Progenitor cell of endocrine pancreas (in vitro differentiated cells): Measurements from ENCODE around the gene ORM2. TPM values are rescaled to one million over a fixed set of nuclear protein-coding genes. Genes with fewer than 3 reads are reported as not detected.

ENCODE experiments used
- DNase-seq: peaks from one replicate; pipeline ENCODE4 v3.0.0; 2021; ENCODE audit warnings: low spot score; ENCODE audit not compliant: unreplicated experiment
- H3K27ac Mint-ChIP-seq: 2 replicates; pipeline ENCODE4 v1.8.0; 2021; ENCODE audit warnings: mild to moderate bottlenecking, moderate library complexity, mixed read lengths
- H3K27me3 Mint-ChIP-seq: 2 replicates; pipeline ENCODE4 v1.8.0; 2021; ENCODE audit warnings: mixed read lengths
- H3K36me3 Mint-ChIP-seq: 2 replicates; pipeline ENCODE4 v1.8.0; 2022; ENCODE audit warnings: mixed read lengths; ENCODE audit not compliant: insufficient read depth
- H3K4me1 Mint-ChIP-seq: 2 replicates; pipeline ENCODE4 v1.8.0; 2021; ENCODE audit warnings: low read depth, mixed read lengths
- H3K4me3 Mint-ChIP-seq: 2 replicates; pipeline ENCODE4 v1.8.0; 2021; ENCODE audit warnings: low read depth, mild to moderate bottlenecking, moderate library complexity, mixed read lengths
- H3K9me3 Mint-ChIP-seq: 2 replicates; pipeline ENCODE4 v1.8.0; 2021; ENCODE audit warnings: low read depth, mixed read lengths
- total RNA-seq: library from RNA; stranded (reverse); gene quantifications from 2 replicates; pipeline ENCODE4 v1.2.1, GENCODE V29; 2021
- TF ChIP-seq, protein P1 (sequence below): fragments of 200-600 bp; sonication (generic); IDR thresholded peaks from one replicate; pipeline ENCODE4 v1.5.0; 2021; ENCODE audit warnings: antibody characterized with exemption, mild to moderate bottlenecking; ENCODE audit not compliant: unreplicated experiment

Gene ORM2
- total RNA-seq, 1 donor from 2014 or later, result 5.4 TPM

DNA sequence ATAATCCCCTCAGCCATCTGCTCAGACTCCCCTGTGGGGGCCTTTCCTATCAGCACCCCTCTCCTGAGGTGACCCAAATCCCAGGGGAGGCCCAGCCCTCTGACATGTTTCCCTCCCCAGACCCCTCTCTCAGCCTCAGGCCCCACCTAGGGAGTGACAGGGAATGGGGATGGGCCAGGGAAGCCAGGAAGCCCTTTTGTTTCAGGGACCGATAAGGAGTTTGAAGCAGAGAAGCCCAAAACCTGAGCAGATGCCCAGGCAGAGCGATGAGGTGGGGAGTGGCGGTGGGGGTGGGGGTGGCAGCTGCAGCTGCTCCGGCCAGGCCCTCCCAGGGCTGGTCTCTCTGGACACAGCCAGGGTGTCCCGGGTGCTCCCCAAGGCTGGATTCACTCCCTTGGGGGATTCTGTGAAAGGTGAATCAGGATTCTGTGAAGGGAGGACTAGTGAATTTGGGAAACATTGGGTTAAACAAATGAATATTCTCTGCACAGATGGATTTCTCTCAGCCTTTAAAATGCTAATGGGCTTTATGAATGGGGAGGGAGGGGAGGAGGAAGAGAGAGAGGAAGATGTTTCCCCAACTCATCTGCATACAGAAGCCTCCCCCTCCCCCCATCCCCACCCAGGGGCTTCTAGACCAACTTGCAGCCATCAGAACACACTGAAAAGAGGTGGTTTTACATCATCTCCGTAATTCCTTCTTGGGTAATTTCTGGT lies 40.7 kb downstream of the ORM2 start:
- no peaks in the 10 kb centered on the region for H3K27me3 Mint-ChIP-seq
- no peak overlapping the region for H3K4me3 Mint-ChIP-seq
- TF ChIP-seq, protein P1, sequence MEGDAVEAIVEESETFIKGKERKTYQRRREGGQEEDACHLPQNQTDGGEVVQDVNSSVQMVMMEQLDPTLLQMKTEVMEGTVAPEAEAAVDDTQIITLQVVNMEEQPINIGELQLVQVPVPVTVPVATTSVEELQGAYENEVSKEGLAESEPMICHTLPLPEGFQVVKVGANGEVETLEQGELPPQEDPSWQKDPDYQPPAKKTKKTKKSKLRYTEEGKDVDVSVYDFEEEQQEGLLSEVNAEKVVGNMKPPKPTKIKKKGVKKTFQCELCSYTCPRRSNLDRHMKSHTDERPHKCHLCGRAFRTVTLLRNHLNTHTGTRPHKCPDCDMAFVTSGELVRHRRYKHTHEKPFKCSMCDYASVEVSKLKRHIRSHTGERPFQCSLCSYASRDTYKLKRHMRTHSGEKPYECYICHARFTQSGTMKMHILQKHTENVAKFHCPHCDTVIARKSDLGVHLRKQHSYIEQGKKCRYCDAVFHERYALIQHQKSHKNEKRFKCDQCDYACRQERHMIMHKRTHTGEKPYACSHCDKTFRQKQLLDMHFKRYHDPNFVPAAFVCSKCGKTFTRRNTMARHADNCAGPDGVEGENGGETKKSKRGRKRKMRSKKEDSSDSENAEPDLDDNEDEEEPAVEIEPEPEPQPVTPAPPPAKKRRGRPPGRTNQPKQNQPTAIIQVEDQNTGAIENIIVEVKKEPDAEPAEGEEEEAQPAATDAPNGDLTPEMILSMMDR, result no peak
- H3K9me3 Mint-ChIP-seq, result no peaks in the 10 kb centered on the region
- no peaks in the 10 kb centered on the region for H3K4me1 Mint-ChIP-seq
- no peak for DNase-seq
- no peak overlapping the region for H3K27ac Mint-ChIP-seq
- H3K36me3 Mint-ChIP-seq, result peaks cover 2% of the 10 kb centered on the region

DNA sequence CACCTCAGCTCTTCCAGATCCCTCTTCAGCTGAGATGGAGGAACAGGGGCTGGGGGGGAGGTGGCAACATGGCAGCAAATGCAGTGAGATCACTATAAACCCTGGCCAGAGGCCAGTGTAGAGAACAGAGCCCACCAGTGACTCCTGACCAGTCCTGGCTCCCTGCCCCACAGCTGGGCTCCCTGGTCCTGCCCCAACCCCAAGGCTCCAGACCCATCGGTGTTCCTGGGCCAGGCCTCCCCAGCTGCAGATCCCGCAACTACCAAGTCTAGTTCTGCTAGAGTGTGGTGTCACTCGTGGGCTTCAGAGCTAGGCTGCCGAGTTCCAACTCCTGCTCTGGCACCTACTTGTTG lies 41.3 kb downstream of the ORM2 start:
- no peak overlapping the region for H3K27ac Mint-ChIP-seq
- no peak overlapping the region for H3K4me3 Mint-ChIP-seq
- H3K36me3 Mint-ChIP-seq, result peaks cover 2% of the 10 kb centered on the region
- H3K4me1 Mint-ChIP-seq, result no peaks in the 10 kb centered on the region
- no peak for DNase-seq
- H3K9me3 Mint-ChIP-seq, result no peaks in the 10 kb centered on the region
- no peaks in the 10 kb centered on the region for H3K27me3 Mint-ChIP-seq
- TF ChIP-seq, protein P1, result no peak

DNA sequence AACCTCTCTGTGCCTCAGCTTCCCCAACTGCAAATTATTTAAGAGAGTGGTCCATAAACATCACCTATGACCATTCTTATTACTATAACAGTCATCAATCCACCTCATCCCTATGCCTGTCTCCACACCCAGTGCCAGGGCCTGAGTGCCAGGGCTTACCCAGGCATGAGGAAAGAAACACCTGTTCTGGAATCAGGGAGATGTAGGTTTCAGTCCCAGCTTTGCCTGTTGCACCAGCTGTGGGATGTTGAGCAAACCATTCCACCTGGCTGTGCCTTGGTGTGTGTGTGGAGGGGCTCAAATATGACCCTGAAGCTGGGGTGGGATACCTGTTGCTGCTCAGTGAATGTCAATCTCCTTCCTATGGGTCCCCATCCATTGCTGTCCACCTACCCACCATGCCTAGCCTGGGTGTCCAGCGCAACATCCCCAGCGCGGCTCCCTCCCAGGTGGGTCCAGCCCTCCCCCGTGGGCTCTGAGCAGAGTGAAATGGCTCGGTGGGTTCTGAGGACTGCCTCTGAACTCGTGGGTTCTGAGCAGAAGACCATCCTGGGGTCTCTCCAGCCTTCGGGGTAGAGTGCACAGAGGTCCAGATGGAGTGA lies 41.8 kb downstream of the ORM2 start:
- H3K27ac Mint-ChIP-seq, result no peak overlapping the region
- H3K9me3 Mint-ChIP-seq, result no peaks in the 10 kb centered on the region
- no peaks in the 10 kb centered on the region for H3K27me3 Mint-ChIP-seq
- H3K36me3 Mint-ChIP-seq, result peaks cover 2% of the 10 kb centered on the region
- no peak for DNase-seq
- H3K4me3 Mint-ChIP-seq, result no peak overlapping the region
- TF ChIP-seq, protein P1, result no peak
- no peaks in the 10 kb centered on the region for H3K4me1 Mint-ChIP-seq

DNA sequence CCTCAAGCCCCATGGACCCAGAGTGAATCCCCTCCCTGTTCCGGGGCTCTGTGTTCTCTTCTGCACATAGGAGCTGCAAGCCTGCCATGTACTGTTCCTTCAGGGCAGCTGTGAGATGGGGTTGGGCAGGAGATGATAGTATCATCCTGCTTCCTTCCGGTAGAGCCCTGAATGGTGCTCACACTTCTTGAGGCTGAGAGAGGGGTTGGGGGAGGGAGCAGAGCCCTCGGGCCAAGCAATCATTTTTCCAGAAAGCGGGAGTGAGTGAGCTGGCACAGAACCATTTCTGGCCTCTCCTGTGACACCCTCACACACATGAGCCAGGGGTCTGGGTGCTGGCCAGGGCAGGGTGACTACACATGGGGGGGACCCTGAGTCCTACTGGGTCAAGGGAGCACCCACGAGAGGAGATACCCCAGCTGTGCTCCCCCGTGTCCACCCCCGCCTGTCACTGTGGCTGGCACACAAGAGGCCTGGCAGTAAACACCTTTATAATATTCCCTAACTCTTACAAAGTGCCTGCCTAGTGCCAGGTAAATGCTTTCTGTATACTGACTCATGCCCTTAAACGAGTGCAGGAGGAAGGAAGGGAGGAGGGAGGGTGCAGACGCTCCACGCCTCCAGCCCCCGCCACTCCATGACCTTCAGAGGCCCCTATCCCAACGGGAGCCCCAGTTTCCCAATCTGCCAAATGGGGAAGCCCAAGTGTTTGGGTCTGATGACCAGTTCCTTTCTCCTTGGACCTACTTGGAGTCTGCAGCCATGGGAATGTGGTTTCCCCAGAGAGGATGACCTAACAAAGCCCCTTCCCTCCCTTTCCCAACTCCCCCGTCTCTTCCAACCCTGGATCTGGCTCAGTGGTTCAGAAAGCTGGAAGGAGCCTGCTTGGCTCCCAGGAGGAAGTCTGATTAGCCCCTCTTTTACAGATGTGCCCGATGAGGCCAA lies 42.6 kb downstream of the ORM2 start:
- peaks cover 2% of the 10 kb centered on the region for H3K36me3 Mint-ChIP-seq
- no peak overlapping the region for H3K4me3 Mint-ChIP-seq
- no peak for DNase-seq
- no peaks in the 10 kb centered on the region for H3K4me1 Mint-ChIP-seq
- TF ChIP-seq, protein P1, result no peak
- H3K27ac Mint-ChIP-seq, result no peak overlapping the region
- H3K27me3 Mint-ChIP-seq, result no peaks in the 10 kb centered on the region
- no peaks in the 10 kb centered on the region for H3K9me3 Mint-ChIP-seq

DNA sequence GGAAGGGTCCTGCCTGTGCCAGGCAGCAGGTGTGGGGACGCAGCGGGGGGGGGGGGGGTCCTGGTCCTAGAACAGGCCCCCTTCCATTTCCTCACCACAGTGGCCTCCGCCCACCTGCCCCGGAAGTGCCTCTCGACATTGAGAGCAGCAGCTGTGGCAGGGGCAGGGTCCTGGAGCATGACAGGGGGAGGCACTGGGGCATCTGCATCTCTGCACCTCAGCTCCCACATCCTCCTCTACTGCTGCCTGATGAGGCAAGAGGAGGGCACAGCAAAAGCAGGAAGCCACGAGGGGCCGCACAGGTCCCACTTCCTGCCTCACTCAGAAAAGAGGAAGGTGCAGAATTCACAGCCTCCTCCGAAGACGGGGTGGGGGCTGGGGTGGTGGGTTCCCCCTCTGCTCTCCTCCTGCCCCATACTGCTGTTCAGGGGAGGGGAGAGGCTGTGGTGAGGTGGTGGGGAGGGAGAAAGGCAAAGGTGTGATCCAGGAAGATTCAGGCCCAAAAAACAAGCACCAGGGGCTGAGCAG lies 43.3 kb downstream of the ORM2 start:
- H3K27me3 Mint-ChIP-seq, result no peaks in the 10 kb centered on the region
- no peak overlapping the region for H3K27ac Mint-ChIP-seq
- H3K9me3 Mint-ChIP-seq, result no peaks in the 10 kb centered on the region
- H3K36me3 Mint-ChIP-seq, result peaks cover 5% of the 10 kb centered on the region
- no peaks in the 10 kb centered on the region for H3K4me1 Mint-ChIP-seq
- H3K4me3 Mint-ChIP-seq, result no peak overlapping the region
- TF ChIP-seq, protein P1, result no peak
- no peak for DNase-seq
